Neural progenitor cell (in vitro differentiated cells): Measurements from ENCODE around the gene RNASE2. TPM values are rescaled to one million over a fixed set of nuclear protein-coding genes. Genes with fewer than 3 reads are reported as not detected.

Experiments
- DNase-seq: peaks from one replicate; pipeline ENCODE4 v3.0.0-alpha.2; 2016; ENCODE audit warnings: low spot score
- H2AFZ ChIP-seq: fragments of 200-600 bp; sonication (generic); replicated peaks from 2 replicates; pipeline ENCODE4 v1.6.1; 2016; ENCODE audit warnings: antibody characterized with exemption
- H3F3A ChIP-seq: fragments of 200-600 bp; sonication (generic); 2 replicates; pipeline ENCODE4 v1.6.1; 2016; ENCODE audit warnings: antibody characterized with exemption, low read depth
- H3K27ac ChIP-seq: fragments of 200-600 bp; sonication (generic); 2 replicates; pipeline ENCODE4 v1.5.1; 2016; ENCODE audit warnings: mild to moderate bottlenecking
- H3K27me3 ChIP-seq: fragments of 200-600 bp; sonication (generic); 2 replicates; pipeline ENCODE4 v1.6.1; 2016; ENCODE audit warnings: mild to moderate bottlenecking, moderate library complexity
- H3K36me3 ChIP-seq: fragments of 200-600 bp; sonication (generic); 2 replicates; pipeline ENCODE4 v1.5.1; 2016
- H3K4me1 ChIP-seq: fragments of 200-600 bp; sonication (generic); 2 replicates; pipeline ENCODE4 v1.6.1; 2016; ENCODE audit warnings: mixed run types
- H3K4me2 ChIP-seq: fragments of 200-600 bp; sonication (generic); 2 replicates; pipeline ENCODE4 v1.6.1; 2016
- H3K4me3 ChIP-seq: fragments of 200-600 bp; sonication (generic); 2 replicates; pipeline ENCODE4 v1.5.1; 2016
- H3K79me2 ChIP-seq: fragments of 200-600 bp; sonication (generic); 2 replicates; pipeline ENCODE4 v1.6.1; 2016; ENCODE audit warnings: low read depth
- H3K9ac ChIP-seq: fragments of 200-600 bp; sonication (generic); 2 replicates; pipeline ENCODE4 v1.6.1; 2016
- H3K9me3 ChIP-seq: fragments of 200-600 bp; sonication (generic); 2 replicates; pipeline ENCODE4 v1.5.1; 2016; ENCODE audit warnings: low read depth
- H4K20me1 ChIP-seq: fragments of 200-600 bp; sonication (generic); 2 replicates; pipeline ENCODE4 v1.6.1; 2016; ENCODE audit warnings: low read depth
- H3K27ac Mint-ChIP-seq: 3 replicates; pipeline ENCODE4 v1.8.0; 2021; ENCODE audit warnings: mixed read lengths
- H3K27me3 Mint-ChIP-seq: 2 replicates; pipeline ENCODE4 v1.8.0; 2022; ENCODE audit warnings: low read depth, mild to moderate bottlenecking, inconsistent platforms, moderate library complexity, mixed read lengths; ENCODE audit not compliant: insufficient read depth
- H3K36me3 Mint-ChIP-seq: 3 replicates; pipeline ENCODE4 v1.8.0; 2021; ENCODE audit warnings: mixed read lengths
- H3K4me1 Mint-ChIP-seq: 3 replicates; pipeline ENCODE4 v1.8.0; 2021; ENCODE audit warnings: mixed read lengths
- H3K4me3 Mint-ChIP-seq: 3 replicates; pipeline ENCODE4 v1.8.0; 2021; ENCODE audit warnings: mild to moderate bottlenecking, moderate library complexity, mixed read lengths
- H3K9me3 Mint-ChIP-seq: 3 replicates; pipeline ENCODE4 v1.8.0; 2020; ENCODE audit warnings: mixed read lengths
- CTCF ChIP-seq: fragments of 200-600 bp; sonication (generic); IDR thresholded peaks from 2 replicates; pipeline ENCODE4 v1.5.1; 2017; ENCODE audit warnings: antibody characterized with exemption, mild to moderate bottlenecking
- EZH2 ChIP-seq: fragments of 200-600 bp; sonication (generic); IDR thresholded peaks from 2 replicates; pipeline ENCODE4 v1.6.1; 2017; ENCODE audit warnings: antibody characterized with exemption, mild to moderate bottlenecking, moderate library complexity
- EZH2phosphoT487 ChIP-seq: fragments of 200-600 bp; sonication (generic); IDR thresholded peaks from 2 replicates; pipeline ENCODE4 v1.6.1; 2017; ENCODE audit warnings: antibody characterized with exemption
- total RNA-seq: library from RNA; depleted of rRNA; stranded (reverse); fragments of >200 nt; gene quantifications from 2 replicates; pipeline ENCODE4 v1.2.3, GENCODE V29; 2015; ENCODE audit warnings: low replicate concordance

RNASE2 gene
- total RNA-seq, 1 donor from 2014 or later: not detected

DNA sequence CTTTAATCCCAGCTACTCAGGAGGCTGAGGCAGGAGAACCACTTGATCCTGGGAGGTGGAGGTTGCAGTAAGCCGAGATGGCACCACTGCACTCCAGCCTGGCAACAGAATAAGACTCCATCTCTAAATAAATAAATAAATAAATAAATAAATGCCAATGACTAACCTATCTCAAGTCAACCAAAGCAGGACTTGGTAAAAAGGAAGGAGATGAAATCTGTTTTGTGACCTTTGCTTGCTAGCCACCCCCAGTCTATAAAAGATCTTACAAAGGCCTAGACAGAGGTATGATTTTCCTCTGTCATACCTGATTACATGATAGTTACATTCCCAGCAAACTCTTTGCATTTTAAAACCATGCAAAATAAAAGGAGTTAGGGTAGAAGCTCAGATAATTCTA, 21.0 kb downstream of the RNASE2 start:
- TF ChIP-seq EZH2: no peak
- TF ChIP-seq CTCF: no peak
- TF ChIP-seq EZH2phosphoT487: no peak
- no peak overlapping the region for H3K4me3 Mint-ChIP-seq
- no peaks in the 10 kb centered on the region for H3K36me3 Mint-ChIP-seq
- Histone ChIP-seq H3K27me3 (peaks cover 15% of the 10 kb centered on the region), H2AFZ (no peak overlapping the region), H3K4me1 (no peaks in the 10 kb centered on the region), H3K27ac (no peak overlapping the region), H3K9ac (no peak overlapping the region), H3K9me3 (no peaks in the 10 kb centered on the region), H3K36me3 (no peaks in the 10 kb centered on the region), H3K4me2 (no peak overlapping the region), H3K4me3 (no peak overlapping the region), H3K79me2 (no peaks in the 10 kb centered on the region), H4K20me1 (no peaks in the 10 kb centered on the region), H3F3A (peaks cover under 1% of the 10 kb centered on the region)
- H3K27ac Mint-ChIP-seq: no peak overlapping the region
- peaks cover 7% of the 10 kb centered on the region for H3K4me1 Mint-ChIP-seq
- no peak for DNase-seq
- peaks cover 2% of the 10 kb centered on the region for H3K27me3 Mint-ChIP-seq
- no peaks in the 10 kb centered on the region for H3K9me3 Mint-ChIP-seq

GRCh38 chr14:20978687-20979086, 23.4 kb downstream of the RNASE2 start:
- no peak overlapping the region for H3K27ac ChIP-seq
- no peaks in the 10 kb centered on the region for H3K36me3 ChIP-seq
- Mint-ChIP-seq H3K27me3 (peaks cover 2% of the 10 kb centered on the region), H3K4me1 (no peaks in the 10 kb centered on the region), H3K36me3 (no peaks in the 10 kb centered on the region), H3K4me3 (no peak overlapping the region), H3K9me3 (no peaks in the 10 kb centered on the region), H3K27ac (no peak overlapping the region)
- TF ChIP-seq EZH2: no peak
- TF ChIP-seq CTCF: no peak
- no peak for TF ChIP-seq EZH2phosphoT487
- H3K9ac ChIP-seq: no peak overlapping the region
- H3K4me2 ChIP-seq: no peak overlapping the region
- no peaks in the 10 kb centered on the region for H3K4me1 ChIP-seq
- H4K20me1 ChIP-seq: no peaks in the 10 kb centered on the region
- H3K4me3 ChIP-seq: no peak overlapping the region
- H2AFZ ChIP-seq: no peak overlapping the region
- peaks cover 14% of the 10 kb centered on the region for H3K27me3 ChIP-seq
- no peaks in the 10 kb centered on the region for H3K9me3 ChIP-seq
- DNase-seq: no peak
- no peaks in the 10 kb centered on the region for H3F3A ChIP-seq
- H3K79me2 ChIP-seq: no peaks in the 10 kb centered on the region

- Histone ChIP-seq H3K9ac (no peak overlapping the region), H3K9me3 (no peaks in the 10 kb centered on the region), H3K27ac (no peak overlapping the region), H2AFZ (no peak overlapping the region), H3K4me3 (no peak overlapping the region), H3K79me2 (no peaks in the 10 kb centered on the region), H3K27me3 (peaks cover 16% of the 10 kb centered on the region), H3F3A (no peaks in the 10 kb centered on the region), H3K36me3 (no peaks in the 10 kb centered on the region), H4K20me1 (no peaks in the 10 kb centered on the region), H3K4me2 (no peak overlapping the region), H3K4me1 (no peaks in the 10 kb centered on the region)
- Mint-ChIP-seq H3K4me3 (no peak overlapping the region), H3K36me3 (no peaks in the 10 kb centered on the region), H3K27me3 (peaks cover 2% of the 10 kb centered on the region), H3K4me1 (no peaks in the 10 kb centered on the region), H3K27ac (no peak overlapping the region), H3K9me3 (no peaks in the 10 kb centered on the region)
- TF ChIP-seq EZH2 (no peak), CTCF (no peak), EZH2phosphoT487 (no peak)
- DNase-seq: no peak
These were observed 25.6 kb downstream of the RNASE2 start for GRCh38 chr14:20980906-20981305.
